G401.6 (cell line): ENCODE results near the gene PRICKLE3.

Experiments used
- FAIRE-seq: peaks from 2 replicates; lab custom pipeline; 2012; peaks lifted over from hg19 to GRCh38; lab: Jason Lieb, UNC

PRICKLE3 gene, protein sequence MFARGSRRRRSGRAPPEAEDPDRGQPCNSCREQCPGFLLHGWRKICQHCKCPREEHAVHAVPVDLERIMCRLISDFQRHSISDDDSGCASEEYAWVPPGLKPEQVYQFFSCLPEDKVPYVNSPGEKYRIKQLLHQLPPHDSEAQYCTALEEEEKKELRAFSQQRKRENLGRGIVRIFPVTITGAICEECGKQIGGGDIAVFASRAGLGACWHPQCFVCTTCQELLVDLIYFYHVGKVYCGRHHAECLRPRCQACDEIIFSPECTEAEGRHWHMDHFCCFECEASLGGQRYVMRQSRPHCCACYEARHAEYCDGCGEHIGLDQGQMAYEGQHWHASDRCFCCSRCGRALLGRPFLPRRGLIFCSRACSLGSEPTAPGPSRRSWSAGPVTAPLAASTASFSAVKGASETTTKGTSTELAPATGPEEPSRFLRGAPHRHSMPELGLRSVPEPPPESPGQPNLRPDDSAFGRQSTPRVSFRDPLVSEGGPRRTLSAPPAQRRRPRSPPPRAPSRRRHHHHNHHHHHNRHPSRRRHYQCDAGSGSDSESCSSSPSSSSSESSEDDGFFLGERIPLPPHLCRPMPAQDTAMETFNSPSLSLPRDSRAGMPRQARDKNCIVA

DNA sequence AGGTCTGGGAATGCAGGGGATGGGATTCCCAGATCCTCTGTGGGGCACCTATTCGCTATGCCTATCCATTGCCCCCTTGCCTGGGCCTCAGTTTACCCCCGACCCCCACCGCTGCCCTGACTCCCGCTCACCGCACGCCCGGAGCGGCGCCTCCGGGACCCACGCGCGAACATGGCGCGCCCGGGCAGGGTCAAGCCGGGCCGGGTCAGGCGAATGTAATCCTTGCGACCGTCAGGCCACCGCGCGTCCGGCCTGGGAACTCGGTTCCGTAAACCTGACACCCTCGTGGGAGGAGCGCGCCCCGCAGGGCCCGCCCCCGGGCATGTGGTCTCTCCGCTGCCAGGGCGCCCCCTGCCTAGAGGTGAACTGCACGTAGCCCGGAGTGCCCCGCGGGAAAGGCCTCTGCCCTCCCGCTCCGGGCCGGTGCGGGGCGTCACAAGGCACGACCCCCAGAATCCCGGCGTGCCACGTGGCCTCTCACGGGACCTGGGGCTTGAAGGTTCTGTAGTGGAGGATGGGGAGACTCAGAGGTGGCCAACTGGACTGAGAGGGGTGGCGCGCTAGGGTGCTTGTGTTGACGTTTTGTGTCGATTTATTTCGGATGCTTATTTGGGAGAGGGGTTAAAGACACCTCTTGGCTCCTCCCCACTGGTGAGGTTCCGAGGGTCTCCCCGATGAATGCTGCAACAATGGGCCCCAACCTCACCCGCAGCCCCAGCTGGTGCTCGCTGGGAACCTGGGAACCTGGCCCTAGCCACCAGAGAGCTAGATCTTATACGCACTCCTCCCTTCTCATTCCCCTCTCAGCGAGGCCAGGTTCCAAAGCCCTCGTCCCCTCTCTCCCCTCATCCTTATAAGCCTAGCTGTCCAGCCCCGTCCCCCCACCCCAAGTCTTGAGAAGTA lies at the start of gene PRICKLE3:
PRICKLE3 (minus strand) TSS at position 249 of the 903 bp plus-strand sequence; CDS start at position 173, 76 bp downstream.
- peak; percentile 87 for FAIRE-seq

DNA sequence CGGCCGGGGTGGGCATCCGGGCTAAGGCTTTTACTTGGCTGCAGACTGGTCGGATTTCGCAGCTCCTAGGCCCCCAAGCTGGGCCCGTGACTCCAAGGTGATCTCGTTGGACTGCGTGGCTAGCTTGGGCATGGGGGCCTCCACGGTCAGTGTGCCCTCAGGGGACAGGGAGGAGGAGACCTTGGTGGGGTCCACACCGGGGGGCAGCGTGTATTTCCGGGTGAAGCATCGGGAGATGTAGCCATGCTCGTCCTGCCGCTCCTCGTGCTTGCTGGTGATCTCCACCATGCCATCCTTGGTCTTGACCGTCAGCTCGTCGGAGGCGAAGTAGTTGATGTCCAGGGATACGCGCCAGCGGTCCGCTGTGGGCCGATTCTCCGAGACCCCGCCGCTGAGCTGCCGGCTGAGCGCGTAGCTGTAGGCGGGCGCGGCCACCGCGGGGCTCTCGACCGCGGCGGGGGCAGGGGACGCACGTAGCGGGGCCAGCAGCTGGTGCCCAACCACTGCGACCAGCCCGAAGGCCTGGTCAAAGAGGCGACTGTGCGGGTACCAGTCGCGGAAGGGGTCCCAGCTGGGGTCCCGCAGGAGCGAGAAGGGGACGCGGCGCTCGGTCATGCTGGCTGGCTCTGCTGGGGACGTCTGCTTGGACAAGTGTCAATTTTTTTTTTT lies 47.8 kb upstream of the PRICKLE3 start:
- FAIRE-seq = no peak

DNA sequence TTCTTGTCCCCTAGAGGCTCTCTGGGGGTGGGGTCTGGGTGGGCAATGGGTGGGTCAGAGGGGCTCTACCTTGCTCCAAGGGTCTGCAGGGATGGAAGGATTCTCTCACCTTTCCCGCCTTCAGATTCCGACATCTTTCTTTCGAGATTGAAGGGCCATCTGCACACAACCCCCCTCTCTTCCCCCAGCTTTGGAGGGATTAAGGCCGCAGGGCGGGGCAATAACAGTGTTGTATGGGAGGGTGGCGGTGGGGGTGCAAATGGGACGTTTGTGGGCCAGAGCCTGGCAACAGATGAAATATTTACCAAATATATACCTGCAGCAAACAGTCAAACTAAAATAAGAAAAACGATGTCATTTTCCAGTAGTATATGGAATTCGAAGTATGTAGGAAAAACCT lies 47.0 kb upstream of the PRICKLE3 start, which contains the start of gene CACNA1F:
CACNA1F (minus strand) TSS at position 165 of the 400 bp plus-strand sequence; CDS start at position 134, 31 bp downstream.
- no peak for FAIRE-seq

DNA sequence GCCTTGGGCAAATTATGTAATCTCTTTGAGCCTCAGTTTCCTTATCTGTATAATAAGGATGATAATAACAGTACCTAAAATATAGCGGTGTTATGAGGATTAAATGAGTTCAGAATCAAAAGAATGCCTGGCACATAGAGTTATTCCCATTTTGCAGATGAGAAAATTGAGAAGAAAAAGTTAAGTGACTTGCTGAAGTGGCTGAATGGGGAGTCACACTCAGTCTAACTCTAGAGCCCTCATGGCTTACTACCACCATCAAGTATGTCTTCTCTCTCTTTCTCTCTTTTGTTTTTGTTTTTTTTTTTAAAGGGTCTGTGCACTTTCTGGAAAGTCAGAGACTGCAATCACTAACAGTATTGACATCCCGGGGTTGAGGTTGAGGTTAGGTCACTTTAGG lies 46.4 kb upstream of the PRICKLE3 start:
- no peak for FAIRE-seq

DNA sequence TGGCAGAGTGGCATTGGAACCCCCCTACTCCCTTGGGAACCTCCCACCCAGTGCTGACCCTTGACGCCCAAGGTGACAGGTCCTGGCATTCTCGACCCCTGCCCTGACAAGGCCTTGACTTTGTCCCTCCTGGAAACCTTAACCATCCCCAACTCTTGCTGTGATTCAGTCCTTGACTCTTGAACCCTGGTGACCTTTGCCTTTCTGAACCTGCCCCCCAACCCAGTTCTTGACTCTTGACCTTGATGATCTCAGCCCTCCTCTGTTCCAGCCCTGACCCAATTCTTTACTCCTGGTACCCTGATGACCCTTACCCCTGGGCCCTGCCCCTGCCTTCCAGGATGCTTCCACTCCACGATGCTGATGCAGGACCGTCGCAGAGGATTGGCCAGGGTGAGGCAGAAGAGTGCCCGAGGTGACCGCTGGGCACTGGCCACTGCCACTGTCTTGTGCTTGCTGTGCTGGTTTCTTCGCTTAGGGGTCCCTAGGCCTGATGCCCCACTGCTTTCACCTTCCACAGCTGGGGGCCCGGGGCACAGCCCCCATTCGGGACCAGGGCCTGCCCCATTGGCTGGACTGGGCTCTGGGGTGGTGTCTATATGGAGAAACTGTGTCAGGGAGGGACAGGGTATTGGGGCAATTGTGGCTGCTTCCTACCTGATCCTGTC lies 45.3 kb upstream of the PRICKLE3 start:
- FAIRE-seq = no peak

DNA sequence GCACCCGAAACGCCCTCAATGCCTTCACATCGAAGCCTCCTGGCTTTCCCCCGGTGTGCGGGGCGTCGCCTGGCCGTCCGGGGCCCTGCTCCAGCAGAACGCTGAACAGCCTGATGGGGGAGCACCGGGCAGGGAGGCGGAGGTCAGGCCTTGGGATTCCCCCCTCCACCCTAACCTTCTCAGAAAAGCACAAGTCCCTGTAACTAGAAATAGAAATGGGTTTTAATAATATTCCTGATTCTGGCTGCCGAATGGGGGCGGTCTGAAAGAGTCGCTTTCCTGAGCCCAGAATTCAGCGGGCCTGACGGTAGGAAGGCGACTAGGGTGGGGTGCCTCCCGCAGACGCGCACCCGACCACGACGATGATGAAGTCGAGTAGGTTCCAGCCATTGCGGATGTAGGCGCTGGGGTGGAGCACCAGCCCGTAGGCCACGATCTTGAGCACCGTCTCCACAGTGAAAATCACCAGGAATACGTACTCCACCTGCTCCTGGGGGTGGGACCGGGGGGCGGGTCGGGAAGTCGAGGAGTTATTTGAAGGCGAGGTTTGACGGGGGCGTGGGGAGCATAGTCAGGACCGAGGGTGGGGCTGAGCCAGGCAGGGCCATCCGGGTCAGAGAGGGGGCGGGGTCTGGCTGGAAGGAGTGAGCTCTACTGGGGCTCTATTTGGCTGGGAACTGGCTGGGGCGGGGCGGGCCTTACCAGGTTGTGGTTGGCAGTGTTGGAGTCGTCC lies 44.5 kb upstream of the PRICKLE3 start:
- no peak for FAIRE-seq

DNA sequence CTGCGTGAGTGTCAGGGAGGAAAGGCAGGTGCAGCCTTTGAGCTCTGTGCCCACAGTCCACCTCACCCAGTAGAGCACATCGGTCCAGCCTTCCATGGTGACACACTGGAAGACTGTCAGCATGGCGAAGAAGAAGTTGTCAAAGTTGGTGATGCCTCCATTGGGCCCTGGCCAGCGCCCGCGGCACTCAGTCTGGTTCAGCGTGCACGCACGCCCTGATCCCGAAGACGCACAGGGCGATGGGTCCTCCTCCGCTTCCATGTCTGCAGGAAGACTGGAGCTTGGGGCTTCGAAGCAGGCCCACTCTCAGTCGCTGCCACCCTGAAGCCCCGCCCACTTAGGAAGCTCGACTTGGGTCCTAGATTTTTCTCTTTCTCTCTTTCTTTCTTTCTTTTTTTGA lies 42.0 kb upstream of the PRICKLE3 start:
- no peak for FAIRE-seq

DNA sequence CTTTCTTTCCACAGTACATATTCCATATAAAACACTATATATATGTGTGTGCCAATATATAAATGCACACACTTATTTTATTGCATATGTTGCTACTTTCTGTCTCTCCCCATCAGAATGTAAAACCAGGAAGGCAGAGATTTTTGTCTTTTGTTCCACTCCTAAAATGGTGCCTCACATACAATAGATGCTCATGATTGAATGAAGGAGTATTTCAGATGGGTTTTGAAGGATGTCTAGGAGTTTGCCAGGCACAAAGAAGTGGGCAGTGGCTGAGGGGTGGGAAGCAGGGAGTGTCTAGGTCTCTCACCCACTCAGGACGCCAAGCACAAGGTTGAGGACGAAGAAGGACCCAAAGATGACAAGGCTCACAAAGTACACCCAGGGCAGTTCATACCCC lies 41.6 kb upstream of the PRICKLE3 start:
- FAIRE-seq = no peak

DNA sequence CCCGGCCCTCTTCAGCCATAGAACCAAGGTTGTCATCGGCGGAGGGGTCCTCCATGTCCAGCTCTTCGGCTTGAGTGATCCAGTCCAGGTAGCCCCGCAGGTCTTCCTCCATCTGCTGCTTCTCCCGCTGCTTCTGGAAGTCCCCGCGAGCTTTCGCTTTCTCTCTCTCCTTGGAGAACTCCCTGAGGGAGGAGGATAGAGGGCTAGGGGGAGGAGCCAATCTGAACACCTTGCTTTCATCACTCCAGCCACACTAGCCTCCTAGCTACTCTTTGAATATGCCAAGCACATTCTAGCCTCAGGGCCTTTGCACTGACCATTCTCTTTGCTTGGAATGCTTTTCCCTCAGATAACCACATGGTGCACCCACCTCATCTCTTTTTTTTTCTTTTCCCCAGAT lies 40.8 kb upstream of the PRICKLE3 start:
- no peak for FAIRE-seq

DNA sequence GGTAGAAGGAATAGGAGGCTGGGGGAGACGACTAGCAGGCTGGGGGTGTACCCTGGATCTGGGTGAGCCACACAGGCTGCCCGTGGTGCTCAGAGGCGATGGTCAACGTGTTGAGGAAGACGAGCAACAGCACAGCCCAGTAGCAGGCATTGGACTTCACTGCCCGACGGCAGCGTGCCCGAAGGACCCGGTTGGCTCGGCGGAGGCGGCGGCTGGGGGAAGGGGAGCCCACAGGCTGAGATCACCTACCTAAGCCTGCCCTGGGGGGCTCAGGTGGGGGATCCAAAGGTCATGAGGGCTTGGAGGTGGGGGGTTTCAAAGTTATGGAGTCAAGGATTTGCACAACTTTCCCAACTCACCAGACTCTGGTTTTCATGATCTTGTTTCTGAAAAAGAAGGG lies 39.7 kb upstream of the PRICKLE3 start:
- FAIRE-seq = no peak

DNA sequence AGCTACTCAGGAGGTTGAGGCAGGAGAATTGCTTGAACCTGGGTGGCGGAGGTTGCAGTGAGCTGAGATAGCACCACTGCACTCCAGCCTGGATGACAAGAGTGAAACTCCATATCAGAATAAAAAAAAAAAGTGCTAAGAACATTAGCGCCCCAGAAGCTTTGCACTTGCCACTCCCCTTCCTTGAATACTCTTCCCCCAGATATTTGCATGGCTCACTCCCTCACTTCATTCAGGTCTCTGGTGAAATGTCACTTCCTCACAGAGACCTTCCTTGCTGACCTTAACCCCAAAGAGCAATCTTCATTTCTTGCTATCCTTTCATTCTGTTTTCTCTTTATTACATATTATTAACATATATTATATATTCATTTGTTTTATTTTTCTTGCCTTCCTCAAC lies 35.7 kb upstream of the PRICKLE3 start:
- no peak for FAIRE-seq

DNA sequence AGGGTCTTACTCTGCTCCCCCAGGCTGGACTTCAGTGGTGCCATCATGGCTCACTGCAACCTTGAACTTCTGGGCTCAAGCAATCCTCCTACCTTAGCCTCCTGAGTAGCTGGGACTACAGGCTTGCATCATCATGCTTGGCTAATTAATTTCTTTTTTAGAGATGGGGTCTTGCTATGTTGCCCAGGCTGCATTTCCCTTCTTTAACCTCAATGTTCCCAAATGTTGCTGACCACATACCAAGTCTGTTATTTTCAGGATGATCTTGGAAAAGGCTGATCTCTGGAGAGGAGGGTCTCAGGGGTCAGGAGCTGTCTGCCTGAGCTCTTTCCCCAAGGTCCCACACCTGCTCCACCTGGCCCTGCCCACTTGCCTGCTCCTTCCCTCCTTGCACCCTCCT lies 33.9 kb upstream of the PRICKLE3 start:
- FAIRE-seq = no peak

DNA sequence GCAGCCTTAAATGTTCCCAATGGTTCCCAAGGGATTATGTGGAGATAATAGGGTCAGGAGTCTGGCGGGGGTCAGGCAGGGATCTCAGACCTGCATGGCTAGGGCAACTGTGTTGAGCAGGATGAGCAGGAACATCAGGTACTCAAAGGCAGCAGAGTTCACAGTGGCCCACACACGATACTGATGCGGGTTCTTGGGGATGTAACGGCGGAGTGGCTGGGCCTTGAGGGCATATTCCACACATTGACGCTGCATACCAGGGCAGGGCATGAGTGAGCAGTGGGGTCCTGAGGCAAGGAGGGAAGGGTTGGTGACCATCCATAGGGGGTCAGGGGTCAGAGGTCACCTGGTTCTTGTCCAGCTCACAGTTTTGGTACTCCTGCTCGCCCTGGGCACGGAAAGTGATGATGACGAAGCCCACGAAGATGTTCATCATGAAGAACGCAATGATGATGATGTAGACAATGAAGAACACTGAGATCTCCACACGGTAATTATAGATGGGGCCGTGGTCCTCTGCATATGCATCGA lies 28.9 kb upstream of the PRICKLE3 start:
- FAIRE-seq = no peak

DNA sequence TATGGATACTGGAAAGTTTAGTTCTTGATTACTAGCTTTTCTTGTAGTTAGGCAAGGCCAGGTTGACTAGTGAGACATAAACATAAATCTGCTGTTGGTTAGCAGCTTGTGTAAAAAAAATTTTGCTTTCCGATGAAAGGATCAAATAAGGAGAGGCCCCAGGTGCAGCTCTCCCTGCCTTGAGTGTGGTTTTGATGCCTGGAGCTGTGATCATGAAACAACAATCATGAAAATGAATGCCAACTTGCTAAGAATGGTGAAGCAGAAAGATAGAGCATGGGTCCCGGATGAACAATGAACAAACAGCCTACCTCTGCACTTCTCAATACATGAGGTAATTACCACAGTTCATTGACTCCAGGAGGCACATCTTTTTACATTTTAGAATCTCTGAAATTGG lies 28.2 kb upstream of the PRICKLE3 start:
- no peak for FAIRE-seq

DNA sequence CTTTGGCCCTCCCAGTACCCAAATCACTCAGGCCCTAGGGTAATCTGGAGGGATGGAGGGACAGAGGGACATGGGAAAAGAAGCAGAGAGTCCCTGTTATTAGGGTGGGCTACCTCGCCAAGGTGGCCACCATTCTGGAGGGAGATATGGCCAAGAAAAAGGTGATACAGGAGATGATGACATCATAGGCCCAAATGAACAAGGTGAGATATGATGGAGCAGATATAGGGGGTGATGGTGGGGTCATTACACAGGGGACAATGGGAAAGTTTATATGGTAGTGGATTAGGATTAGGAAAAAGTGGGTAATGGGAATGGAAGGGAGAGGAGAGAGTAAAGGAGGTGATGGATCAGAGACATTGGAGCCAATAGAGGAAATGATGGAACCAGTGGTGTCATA lies 26.7 kb upstream of the PRICKLE3 start:
- no peak for FAIRE-seq

DNA sequence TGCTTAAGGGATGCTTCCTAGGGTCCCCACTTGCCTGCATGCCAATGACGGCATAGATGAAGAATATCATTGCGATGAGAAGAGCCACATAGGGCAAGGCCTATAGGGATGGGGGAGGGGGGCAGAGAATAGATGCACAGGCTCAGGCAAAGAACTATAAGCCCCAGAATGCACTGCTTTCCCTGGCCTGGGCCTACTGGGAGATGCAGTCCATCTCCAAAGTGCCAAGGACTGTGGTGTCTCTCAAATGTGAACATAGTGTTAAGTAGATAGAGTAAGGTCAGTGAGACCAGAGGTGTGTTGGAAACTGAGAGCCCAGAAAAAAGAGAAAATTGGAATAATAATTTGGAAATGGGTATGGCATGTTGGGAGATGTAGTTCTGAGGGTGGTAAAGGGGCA lies 26.0 kb upstream of the PRICKLE3 start:
- FAIRE-seq = no peak

DNA sequence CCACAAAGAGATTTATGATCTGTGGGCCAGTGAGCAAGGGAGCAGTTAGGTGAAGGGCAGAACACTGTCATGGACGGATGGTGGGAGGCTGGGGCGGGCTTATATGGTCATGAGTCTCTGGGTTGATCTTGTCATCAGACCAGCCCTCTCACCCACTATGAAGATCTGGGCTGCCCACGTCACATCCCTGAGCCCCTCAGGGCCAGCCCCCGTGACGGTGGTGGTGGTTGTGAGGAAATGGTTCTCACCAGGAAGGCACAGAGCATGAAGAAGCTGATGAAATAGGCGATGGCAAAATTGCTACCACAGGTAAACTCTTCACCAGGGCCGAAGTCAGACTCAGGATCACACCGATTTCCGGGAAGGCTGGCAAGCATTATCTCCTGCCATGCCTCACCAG lies 24.9 kb upstream of the PRICKLE3 start:
- FAIRE-seq = no peak

DNA sequence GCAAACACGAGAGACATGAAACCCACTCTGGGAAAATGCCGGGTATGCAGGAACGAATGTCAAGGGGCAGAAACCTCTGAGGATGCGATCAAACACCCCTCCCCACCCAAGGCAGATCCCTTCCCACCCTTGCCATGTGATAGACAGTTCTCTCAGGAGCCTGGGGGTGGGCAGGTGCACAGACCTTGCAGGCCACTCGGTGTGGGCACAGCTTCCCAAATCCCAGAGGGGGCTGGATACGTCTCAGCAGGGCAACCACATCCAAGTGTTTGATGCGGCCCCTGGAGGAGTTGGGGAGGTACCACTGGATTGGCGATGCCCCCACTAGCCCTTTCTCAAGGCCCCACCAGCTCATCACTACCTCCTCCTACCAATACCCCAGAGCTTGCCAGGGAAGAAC lies 24.2 kb upstream of the PRICKLE3 start:
- FAIRE-seq = no peak

DNA sequence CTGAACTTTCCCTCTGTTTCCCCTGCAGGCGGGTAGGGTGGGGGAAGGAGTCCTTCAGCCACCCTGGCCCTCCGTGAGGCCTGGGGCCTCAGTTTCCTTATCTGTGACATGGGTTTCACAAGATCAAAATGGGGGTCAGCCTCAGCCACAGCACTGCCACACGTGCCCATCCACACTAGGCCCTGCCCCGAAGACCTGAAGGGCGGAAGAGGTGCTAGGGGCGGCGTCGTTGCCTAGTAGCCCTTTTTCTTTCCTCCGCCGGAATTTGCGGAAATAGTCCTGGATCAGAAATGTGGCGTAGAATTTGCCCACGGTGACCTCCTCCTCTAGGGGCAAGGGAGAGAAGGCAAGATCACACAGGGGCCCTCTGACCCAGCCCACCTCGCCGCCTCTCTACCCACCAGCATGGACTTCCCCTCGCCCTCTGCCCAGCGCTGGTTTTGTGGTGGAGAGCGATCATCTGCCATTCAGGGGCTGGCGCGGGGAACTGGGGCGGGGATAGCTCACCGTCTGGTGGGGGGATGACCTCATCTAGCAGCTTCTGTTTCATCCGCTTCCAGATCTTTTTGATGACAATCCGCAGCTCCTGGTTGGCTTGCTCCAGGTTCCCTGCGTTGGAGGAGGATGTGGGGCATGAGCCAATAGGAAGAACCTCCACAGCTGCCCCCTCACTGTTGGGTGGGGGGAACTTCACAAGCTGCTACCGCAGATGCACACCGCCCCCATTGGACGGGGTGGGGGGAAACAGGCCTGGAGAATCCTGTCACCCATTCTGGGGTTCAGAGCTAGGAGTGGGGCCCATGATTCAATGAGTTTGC lies 23.5 kb upstream of the PRICKLE3 start:
- no peak for FAIRE-seq

DNA sequence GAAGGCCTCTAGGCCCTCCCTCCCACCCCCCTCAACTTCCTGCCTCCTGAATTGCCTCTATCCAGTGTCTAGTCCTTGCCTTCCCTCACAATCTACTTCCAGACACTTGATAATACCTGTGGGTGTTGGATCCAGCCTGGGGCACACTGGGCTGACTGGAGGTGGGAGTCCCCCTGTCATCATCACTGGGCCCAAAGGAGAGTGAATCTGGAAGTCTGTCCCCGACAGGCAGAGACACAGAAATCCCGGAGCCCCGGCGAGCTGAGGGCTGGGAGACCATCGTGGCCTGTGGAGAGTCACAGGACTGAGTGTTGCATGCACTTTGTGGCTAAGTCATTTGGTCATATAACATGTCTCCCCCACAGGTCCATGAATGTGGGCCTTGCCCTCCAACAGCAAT lies 22.2 kb upstream of the PRICKLE3 start:
- FAIRE-seq = no peak
